GM23338 (cell line): ENCODE measurements around the gene ITGB5. TPM values are rescaled to one million over a fixed set of nuclear protein-coding genes. Genes with fewer than 3 reads are reported as not detected.
A peak's percentile ranks its signal among the peaks of the same experiment; 100 is the strongest.

Source experiments
- ATAC-seq: fragments of 200-7000 bp; cut with Tn5 transposase; 3 replicates; pipeline ENCODE4 v1.9.1; 2020
- DNase-seq: peaks from one replicate; pipeline ENCODE4 v3.0.0-alpha.2; 2015; ENCODE audit warnings: low spot score
- H2AFZ ChIP-seq: fragments of 200-600 bp; sonication (generic); 2 replicates; pipeline ENCODE4 v1.8.0; 2016; ENCODE audit warnings: antibody characterized with exemption, mild to moderate bottlenecking, moderate library complexity
- H3F3A ChIP-seq: fragments of 200-600 bp; sonication (generic); replicated peaks from 2 replicates; pipeline ENCODE4 v1.8.0; 2017; ENCODE audit warnings: antibody characterized with exemption, mixed run types, low read depth
- H3K27ac ChIP-seq: fragments of 200-600 bp; sonication (generic); 2 replicates; pipeline ENCODE4 v1.6.1; 2016; ENCODE audit warnings: low read depth
- H3K27me3 ChIP-seq: fragments of 200-600 bp; sonication (generic); 2 replicates; pipeline ENCODE4 v1.8.0; 2016; ENCODE audit warnings: mild to moderate bottlenecking, mixed run types, moderate library complexity; ENCODE audit not compliant: insufficient read depth
- H3K36me3 ChIP-seq: fragments of 200-600 bp; sonication (generic); 2 replicates; pipeline ENCODE4 v1.8.0; 2016; ENCODE audit warnings: mild to moderate bottlenecking; ENCODE audit not compliant: insufficient read depth
- H3K4me1 ChIP-seq: fragments of 200-600 bp; sonication (generic); 2 replicates; pipeline ENCODE4 v1.8.0; 2016; ENCODE audit warnings: mild to moderate bottlenecking, moderate library complexity; ENCODE audit not compliant: insufficient read depth
- H3K4me2 ChIP-seq: fragments of 200-600 bp; sonication (generic); 2 replicates; pipeline ENCODE4 v1.7.1; 2017; ENCODE audit warnings: mixed run types
- H3K4me3 ChIP-seq: fragments of 200-600 bp; sonication (generic); 2 replicates; pipeline ENCODE4 v1.6.1; 2016; ENCODE audit warnings: mixed run types
- H3K79me2 ChIP-seq: fragments of 200-600 bp; sonication (generic); replicated peaks from 2 replicates; pipeline ENCODE4 v1.8.0; 2017; ENCODE audit warnings: mild to moderate bottlenecking; ENCODE audit not compliant: insufficient read depth
- H3K9me2 ChIP-seq: fragments of 200-600 bp; sonication (generic); 2 replicates; pipeline ENCODE4 v1.8.0; 2017; ENCODE audit not compliant: insufficient read depth
- H4K20me1 ChIP-seq: fragments of 200-600 bp; sonication (generic); replicated peaks from 2 replicates; pipeline ENCODE4 v1.8.0; 2017; ENCODE audit warnings: mild to moderate bottlenecking; ENCODE audit not compliant: insufficient read depth
- H3K27ac Mint-ChIP-seq: 2 replicates; pipeline ENCODE4 v1.8.0; 2020; ENCODE audit warnings: inconsistent platforms, mild to moderate bottlenecking, moderate library complexity, mixed read lengths
- H3K27me3 Mint-ChIP-seq: 3 replicates; pipeline ENCODE4 v1.8.0; 2022; ENCODE audit warnings: low read depth, mild to moderate bottlenecking, moderate library complexity, mixed read lengths, inconsistent platforms; ENCODE audit not compliant: insufficient read depth, poor library complexity
- H3K36me3 Mint-ChIP-seq: 3 replicates; pipeline ENCODE4 v1.8.0; 2021; ENCODE audit warnings: low read depth, mild to moderate bottlenecking, inconsistent platforms, moderate library complexity, mixed read lengths
- H3K4me1 Mint-ChIP-seq: 3 replicates; pipeline ENCODE4 v1.8.0; 2020; ENCODE audit warnings: mild to moderate bottlenecking, inconsistent platforms, mixed read lengths
- H3K4me3 Mint-ChIP-seq: 3 replicates; pipeline ENCODE4 v1.8.0; 2021; ENCODE audit warnings: moderate library complexity, mild to moderate bottlenecking, inconsistent platforms, mixed read lengths
- H3K9me3 Mint-ChIP-seq: 3 replicates; pipeline ENCODE4 v1.8.0; 2020; ENCODE audit warnings: moderate library complexity, mild to moderate bottlenecking, inconsistent platforms, mixed read lengths
- CTCF ChIP-seq, 2 experiments: fragments of 200-600 bp in 1 of 2; sonication (generic) in 1 of 2; conservative IDR thresholded peaks; 2 replicates each; pipeline versions ENCODE4 v1.5.1 to v1.6.1; 2016 to 2017; ENCODE audit warnings: antibody characterized with exemption in 2 of 2, low read depth in 2 of 2, mild to moderate bottlenecking in 2 of 2, moderate library complexity in 1 of 2
- EZH2 ChIP-seq: fragments of 200-600 bp; sonication (generic); IDR thresholded peaks from one replicate; pipeline ENCODE4 v1.8.0; 2017; ENCODE audit warnings: antibody characterized with exemption, mild to moderate bottlenecking, low read depth; ENCODE audit not compliant: unreplicated experiment
- EZH2phosphoT487 ChIP-seq: fragments of 200-600 bp; sonication (generic); IDR thresholded peaks from one replicate; pipeline ENCODE4 v1.8.1; 2018; ENCODE audit warnings: antibody characterized with exemption; ENCODE audit not compliant: unreplicated experiment
- POLR2AphosphoS5 ChIP-seq: IDR thresholded peaks from 2 replicates; pipeline ENCODE4 v1.6.1; 2016; ENCODE audit warnings: antibody characterized with exemption, low read depth
- ZNF114 ChIP-seq: fragments of 250-450 bp; sonication (Bioruptor Pico); IDR thresholded peaks from 2 replicates; pipeline ENCODE4 v1.5.0; 2020; ENCODE audit warnings: mild to moderate bottlenecking, moderate library complexity
- polyA plus RNA-seq: library from polyadenylated mRNA; unstranded; fragments of >200 nt; fragmentation: Nextera tagmentation; extraction: Ambion mirVana; gene quantifications from 2 replicates; pipeline ENCODE4 v1.2.1, GENCODE V29; 2016
- total RNA-seq: library from RNA; depleted of rRNA; stranded (reverse); fragments of >200 nt; shearing (Covaris generic); gene quantifications from 2 replicates; pipeline ENCODE4 v1.2.3, GENCODE V29; 2014
- TF ChIP-seq, protein P1 (sequence below): fragments of 250-450 bp; sonication (Bioruptor Pico); IDR thresholded peaks from 2 replicates; pipeline ENCODE4 v1.5.0; 2020; ENCODE audit warnings: mild to moderate bottlenecking, moderate library complexity

Gene ITGB5
- total and polyA plus RNA-seq, 2 experiments from 2014 or later: 68.2 to 269 TPM

DNA sequence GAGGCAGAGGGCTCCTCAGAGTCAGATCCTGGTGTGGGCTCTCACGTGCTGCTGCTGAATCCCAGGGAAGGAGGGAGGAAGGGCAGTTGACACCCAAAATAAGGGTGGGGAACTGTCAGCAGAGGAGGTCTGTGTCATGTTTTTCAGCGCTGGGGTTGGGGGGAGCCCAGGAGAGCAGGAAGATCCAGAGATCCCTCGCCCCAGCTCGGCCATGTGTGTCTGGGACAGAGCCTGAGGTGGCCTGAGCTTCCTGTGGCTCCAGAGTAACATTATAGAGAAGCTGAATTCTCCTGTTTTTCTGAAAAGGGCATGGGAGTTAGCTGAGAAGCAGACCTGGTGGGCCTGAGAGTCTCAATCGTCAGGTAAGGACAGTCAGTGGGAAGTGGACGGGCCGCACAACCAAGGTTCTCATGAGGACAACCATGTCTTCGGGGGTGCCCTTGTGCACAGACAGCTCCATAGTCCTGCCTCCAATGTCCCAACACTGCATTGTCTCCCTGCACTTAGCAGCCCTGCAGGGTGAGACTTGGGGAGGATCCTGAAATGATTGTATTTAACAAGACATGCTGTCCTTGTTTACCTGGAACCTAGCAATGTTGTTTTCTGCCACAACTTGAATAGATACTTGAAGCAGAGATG is 138.5 kb downstream of the ITGB5 start (continued):
- TF ChIP-seq, protein P1, sequence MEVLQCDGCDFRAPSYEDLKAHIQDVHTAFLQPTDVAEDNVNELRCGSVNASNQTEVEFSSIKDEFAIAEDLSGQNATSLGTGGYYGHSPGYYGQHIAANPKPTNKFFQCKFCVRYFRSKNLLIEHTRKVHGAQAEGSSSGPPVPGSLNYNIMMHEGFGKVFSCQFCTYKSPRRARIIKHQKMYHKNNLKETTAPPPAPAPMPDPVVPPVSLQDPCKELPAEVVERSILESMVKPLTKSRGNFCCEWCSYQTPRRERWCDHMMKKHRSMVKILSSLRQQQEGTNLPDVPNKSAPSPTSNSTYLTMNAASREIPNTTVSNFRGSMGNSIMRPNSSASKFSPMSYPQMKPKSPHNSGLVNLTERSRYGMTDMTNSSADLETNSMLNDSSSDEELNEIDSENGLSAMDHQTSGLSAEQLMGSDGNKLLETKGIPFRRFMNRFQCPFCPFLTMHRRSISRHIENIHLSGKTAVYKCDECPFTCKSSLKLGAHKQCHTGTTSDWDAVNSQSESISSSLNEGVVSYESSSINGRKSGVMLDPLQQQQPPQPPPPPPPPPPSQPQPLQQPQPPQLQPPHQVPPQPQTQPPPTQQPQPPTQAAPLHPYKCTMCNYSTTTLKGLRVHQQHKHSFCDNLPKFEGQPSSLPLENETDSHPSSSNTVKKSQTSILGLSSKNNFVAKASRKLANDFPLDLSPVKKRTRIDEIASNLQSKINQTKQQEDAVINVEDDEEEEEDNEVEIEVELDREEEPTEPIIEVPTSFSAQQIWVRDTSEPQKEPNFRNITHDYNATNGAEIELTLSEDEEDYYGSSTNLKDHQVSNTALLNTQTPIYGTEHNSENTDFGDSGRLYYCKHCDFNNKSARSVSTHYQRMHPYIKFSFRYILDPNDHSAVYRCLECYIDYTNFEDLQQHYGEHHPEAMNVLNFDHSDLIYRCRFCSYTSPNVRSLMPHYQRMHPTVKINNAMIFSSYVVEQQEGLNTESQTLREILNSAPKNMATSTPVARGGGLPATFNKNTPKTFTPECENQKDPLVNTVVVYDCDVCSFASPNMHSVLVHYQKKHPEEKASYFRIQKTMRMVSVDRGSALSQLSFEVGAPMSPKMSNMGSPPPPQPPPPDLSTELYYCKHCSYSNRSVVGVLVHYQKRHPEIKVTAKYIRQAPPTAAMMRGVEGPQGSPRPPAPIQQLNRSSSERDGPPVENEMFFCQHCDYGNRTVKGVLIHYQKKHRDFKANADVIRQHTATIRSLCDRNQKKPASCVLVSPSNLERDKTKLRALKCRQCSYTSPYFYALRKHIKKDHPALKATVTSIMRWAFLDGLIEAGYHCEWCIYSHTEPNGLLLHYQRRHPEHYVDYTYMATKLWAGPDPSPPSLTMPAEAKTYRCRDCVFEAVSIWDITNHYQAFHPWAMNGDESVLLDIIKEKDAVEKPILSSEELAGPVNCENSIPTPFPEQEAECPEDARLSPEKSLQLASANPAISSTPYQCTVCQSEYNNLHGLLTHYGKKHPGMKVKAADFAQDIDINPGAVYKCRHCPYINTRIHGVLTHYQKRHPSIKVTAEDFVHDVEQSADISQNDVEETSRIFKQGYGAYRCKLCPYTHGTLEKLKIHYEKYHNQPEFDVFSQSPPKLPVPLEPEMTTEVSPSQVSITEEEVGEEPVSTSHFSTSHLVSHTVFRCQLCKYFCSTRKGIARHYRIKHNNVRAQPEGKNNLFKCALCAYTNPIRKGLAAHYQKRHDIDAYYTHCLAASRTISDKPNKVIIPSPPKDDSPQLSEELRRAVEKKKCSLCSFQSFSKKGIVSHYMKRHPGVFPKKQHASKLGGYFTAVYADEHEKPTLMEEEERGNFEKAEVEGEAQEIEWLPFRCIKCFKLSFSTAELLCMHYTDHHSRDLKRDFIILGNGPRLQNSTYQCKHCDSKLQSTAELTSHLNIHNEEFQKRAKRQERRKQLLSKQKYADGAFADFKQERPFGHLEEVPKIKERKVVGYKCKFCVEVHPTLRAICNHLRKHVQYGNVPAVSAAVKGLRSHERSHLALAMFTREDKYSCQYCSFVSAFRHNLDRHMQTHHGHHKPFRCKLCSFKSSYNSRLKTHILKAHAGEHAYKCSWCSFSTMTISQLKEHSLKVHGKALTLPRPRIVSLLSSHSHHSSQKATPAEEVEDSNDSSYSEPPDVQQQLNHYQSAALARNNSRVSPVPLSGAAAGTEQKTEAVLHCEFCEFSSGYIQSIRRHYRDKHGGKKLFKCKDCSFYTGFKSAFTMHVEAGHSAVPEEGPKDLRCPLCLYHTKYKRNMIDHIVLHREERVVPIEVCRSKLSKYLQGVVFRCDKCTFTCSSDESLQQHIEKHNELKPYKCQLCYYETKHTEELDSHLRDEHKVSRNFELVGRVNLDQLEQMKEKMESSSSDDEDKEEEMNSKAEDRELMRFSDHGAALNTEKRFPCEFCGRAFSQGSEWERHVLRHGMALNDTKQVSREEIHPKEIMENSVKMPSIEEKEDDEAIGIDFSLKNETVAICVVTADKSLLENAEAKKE (CRISPR knock-in tag): no peak
- TF ChIP-seq POLR2AphosphoS5: no peak; the same call in 1 of the 2 replicates

DNA sequence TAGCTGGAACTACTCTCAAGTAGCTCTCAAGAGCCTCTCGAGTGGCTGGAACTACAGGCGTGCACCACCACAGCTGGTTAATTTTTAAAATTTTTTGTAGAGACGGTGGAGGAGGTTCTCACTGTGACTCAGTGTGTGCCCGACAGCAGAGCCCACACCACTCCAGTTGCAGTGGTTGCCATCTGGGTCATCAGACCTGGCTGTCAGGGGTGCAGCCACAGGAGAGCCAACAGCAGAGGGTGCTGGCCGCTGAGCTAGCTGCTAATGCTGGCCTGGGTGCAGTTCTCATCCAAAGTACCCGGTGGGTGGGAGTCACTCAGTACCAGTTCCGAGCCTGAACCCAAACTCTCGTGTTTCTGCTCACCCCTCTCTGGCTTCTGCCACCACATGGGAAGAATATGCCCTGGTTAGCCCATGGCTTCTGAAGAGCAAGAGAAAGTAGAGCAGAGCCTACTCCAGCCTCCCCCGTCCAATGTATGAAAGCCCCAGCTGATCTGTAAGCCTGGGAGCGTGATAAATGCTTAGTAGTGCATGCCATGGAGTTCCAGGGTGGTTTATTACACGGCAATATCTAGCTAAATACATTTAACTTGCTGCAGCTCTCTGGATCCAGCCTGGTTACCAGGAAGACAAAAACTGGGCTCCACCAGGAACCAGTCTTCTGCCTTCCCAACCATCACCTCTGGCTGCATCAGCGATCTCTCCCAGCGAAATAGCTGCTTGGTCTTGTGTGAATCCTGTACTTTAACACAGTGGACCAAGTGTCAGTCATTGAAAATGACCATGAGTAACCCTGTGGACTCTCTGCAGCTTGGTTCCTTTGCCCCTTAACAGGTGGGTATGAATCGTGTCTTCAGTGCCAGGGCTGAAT is 139.8 kb downstream of the ITGB5 start:
- no peaks in the 10 kb centered on the region for H3K27me3 ChIP-seq
- Mint-ChIP-seq H3K27ac (no peak overlapping the region), H3K9me3 (peaks cover 16% of the 10 kb centered on the region; the same call in 2 of the 3 replicates), H3K4me1 (peaks cover 11% of the 10 kb centered on the region), H3K36me3 (peaks cover 60% of the 10 kb centered on the region), H3K4me3 (no peak overlapping the region), H3K27me3 (peaks cover 11% of the 10 kb centered on the region)
- no peak overlapping the region for H3K4me2 ChIP-seq
- no peak overlapping the region for H3K27ac ChIP-seq
- peaks cover 3% of the 10 kb centered on the region; the same call in 1 of the 2 replicates for H3K9me2 ChIP-seq
- H3K36me3 ChIP-seq: peaks cover 25% of the 10 kb centered on the region
- H2AFZ ChIP-seq: no peak overlapping the region
- H4K20me1 ChIP-seq: peaks cover 4% of the 10 kb centered on the region; the same call in 1 of the 2 replicates
- DNase-seq (no peak), ATAC-seq (peak; percentile 45)
- peaks cover 11% of the 10 kb centered on the region for H3F3A ChIP-seq
- peaks cover 6% of the 10 kb centered on the region for H3K4me1 ChIP-seq
- no peaks in the 10 kb centered on the region for H3K79me2 ChIP-seq
- no peak for TF ChIP-seq EZH2phosphoT487
- TF ChIP-seq CTCF (conservative IDR thresholded peaks at IDR 0.05; ENCODE audit: low read depth in 2 of 2): peak in 1 of 2 experiments; percentile 43; a peak in 2 of 4 replicates
- TF ChIP-seq EZH2: no peak
- no peak for TF ChIP-seq ZNF114 (CRISPR knock-in tag)
- TF ChIP-seq POLR2AphosphoS5: no peak
- no peak overlapping the region for H3K4me3 ChIP-seq
